K562 (cell line): ENCODE results near the gene OLFM4.

Source experiments
- ZNF134 ChIP-seq: fragments of 250-450 bp; sonication (Bioruptor Pico); conservative IDR thresholded peaks from 2 replicates; pipeline ENCODE4 v1.4.0; 2020
- ZNF609 ChIP-seq: sonication (generic); formaldehyde crosslinking; IDR thresholded peaks from 2 replicates; pipeline ENCODE4 v1.8.1; 2023; ENCODE audit warnings: missing genetic modification reagents, mild to moderate bottlenecking, borderline replicate concordance

- no peak for TF ChIP-seq ZNF134
- TF ChIP-seq ZNF609 (CRISPR knock-in tag): no peak
These were observed 32.7 kb upstream of the OLFM4 start for GRCh38 chr13:52995946-52996345.
